ENCODE measurements around the gene ACTRT3.

DNA sequence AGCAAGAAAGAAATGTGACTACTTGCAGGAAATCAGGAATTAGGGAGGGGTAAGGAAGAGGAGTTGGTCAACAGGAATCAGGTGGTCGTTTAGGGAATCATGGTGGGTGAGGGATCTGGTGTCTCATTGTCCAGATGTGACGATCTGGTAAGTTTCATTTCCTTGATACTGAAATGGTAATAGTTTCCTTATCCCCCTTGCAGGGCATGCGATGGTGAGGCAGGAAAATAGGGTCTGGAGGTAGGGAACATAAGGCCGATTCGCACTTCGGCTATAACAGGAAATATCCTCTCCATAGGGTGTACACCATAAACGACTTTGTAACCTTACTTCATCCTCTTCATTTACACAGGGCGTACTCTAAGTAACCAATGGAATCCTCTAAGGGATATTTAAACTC, 43.9 kb upstream of the ACTRT3 start:
- TF ChIP-seq POLR2A (IDR thresholded peaks at IDR 0.05) (no peak), CTCF (IDR thresholded peaks at IDR 0.05) (no peak)

All from thyroid gland (tissue), 4 donors.